Hypothalamus (tissue), 51 donors: ENCODE results near the gene CPSF2.

Experiments used
- DNase-seq, 51 donors: peaks; one replicate each; lab custom pipeline; 2025; lab: John Stamatoyannopoulos, UW

The CPSF2 gene

GRCh38 chr14:92121670-92122350 is at the start of gene CPSF2, which contains the start of gene NDUFB1:
Gene CPSF2 (plus strand): TSS chr14:92121969. CDS start chr14:92130985, 9,016 bp downstream.
Gene NDUFB1 (minus strand): TSS chr14:92121706. CDS start chr14:92117637, 4,069 bp downstream.
- peak; percentile 64 to 96 (median 85) for DNase-seq

GRCh38 chr14:92074555-92074954 is 47.2 kb upstream of the CPSF2 start:
- no peak for DNase-seq

- DNase-seq: no peak
Measured at GRCh38 chr14:92088494-92088893, 33.3 kb upstream of the CPSF2 start.

- peak in 2 of 51 donors; percentile 3 to 17 for DNase-seq
Measured at GRCh38 chr14:92093320-92093719, 28.4 kb upstream of the CPSF2 start.

- DNase-seq: no peak
Measured at GRCh38 chr14:92099802-92100201, 22.0 kb upstream of the CPSF2 start.

- DNase-seq: no peak
Measured at GRCh38 chr14:92103363-92103989, 18.3 kb upstream of the CPSF2 start.

GRCh38 chr14:92105073-92105892 is 16.5 kb upstream of the CPSF2 start:
- DNase-seq: peak in 1 of 51 donors; percentile 6

- peak in 19 of 51 donors; percentile 15 to 75 (median 44) for DNase-seq
Measured at GRCh38 chr14:92105893-92106142, 16.0 kb upstream of the CPSF2 start.

GRCh38 chr14:92106143-92106926 is 15.4 kb upstream of the CPSF2 start, which contains the start of gene ATXN3:
Gene ATXN3 (minus strand): TSS chr14:92106582. CDS start chr14:92106552, 30 bp downstream.
- peak; percentile 76 to 98 (median 95) for DNase-seq

- no peak for DNase-seq
Measured at GRCh38 chr14:92108345-92109254, 13.2 kb upstream of the CPSF2 start.

GRCh38 chr14:92109490-92109889 is 12.3 kb upstream of the CPSF2 start:
- DNase-seq: no peak

- DNase-seq: peak in 25 of 51 donors; percentile 10 to 85 (median 52)
Measured at GRCh38 chr14:92121207-92121669, 531 bp upstream of the CPSF2 start.

GRCh38 chr14:92122351-92122677 is 545 bp downstream of the CPSF2 start:
- DNase-seq: peak in 8 of 51 donors; percentile 31 to 52 (median 44)

- DNase-seq: no peak
Measured at GRCh38 chr14:92122761-92123160, 992 bp downstream of the CPSF2 start.

- no peak for DNase-seq
Measured at GRCh38 chr14:92134456-92134855, 12.7 kb downstream of the CPSF2 start.

GRCh38 chr14:92135269-92135668 is 13.5 kb downstream of the CPSF2 start:
- DNase-seq: no peak

- no peak for DNase-seq
Measured at GRCh38 chr14:92143309-92143708, 21.5 kb downstream of the CPSF2 start.

- DNase-seq: no peak
Measured at GRCh38 chr14:92143962-92144361, 22.2 kb downstream of the CPSF2 start.

GRCh38 chr14:92144708-92145107 is 22.9 kb downstream of the CPSF2 start:
- no peak for DNase-seq

GRCh38 chr14:92153581-92153980 is 31.8 kb downstream of the CPSF2 start:
- no peak for DNase-seq
